ENCODE results near the gene DNAJA4.

Gene DNAJA4

GRCh38 chr15:78315686-78316282, 51.4 kb downstream of the DNAJA4 start:
- no peak for DNase-seq (ENCODE audit: low read depth)

GRCh38 chr15:78316283-78317083, 52.1 kb downstream of the DNAJA4 start:
- no peak for DNase-seq (ENCODE audit: low read depth)

GRCh38 chr15:78317145-78317836, 52.9 kb downstream of the DNAJA4 start:
- DNase-seq (ENCODE audit: low read depth): no peak

GRCh38 chr15:78319588-78319987, 55.2 kb downstream of the DNAJA4 start:
- no peak for DNase-seq (ENCODE audit: low read depth)

GRCh38 chr15:78320183-78320582, 55.8 kb downstream of the DNAJA4 start:
- no peak for DNase-seq (ENCODE audit: low read depth)

- DNase-seq (ENCODE audit: low read depth): no peak
Measured at GRCh38 chr15:78321041-78321570, 56.7 kb downstream of the DNAJA4 start.

GRCh38 chr15:78321786-78322185, 57.4 kb downstream of the DNAJA4 start:
- DNase-seq (ENCODE audit: low read depth): no peak

- peak; percentile 30 for DNase-seq (ENCODE audit: low read depth)
Measured at GRCh38 chr15:78322243-78322642, 57.9 kb downstream of the DNAJA4 start.

GRCh38 chr15:78322724-78323521, 58.6 kb downstream of the DNAJA4 start:
- DNase-seq (ENCODE audit: low read depth): no peak

- no peak for DNase-seq (ENCODE audit: low read depth)
Measured at GRCh38 chr15:78323693-78324092, 59.3 kb downstream of the DNAJA4 start.

GRCh38 chr15:78324144-78324543, 59.8 kb downstream of the DNAJA4 start:
- DNase-seq (ENCODE audit: low read depth): no peak

- DNase-seq (ENCODE audit: low read depth): no peak
Measured at GRCh38 chr15:78325092-78325843, 60.9 kb downstream of the DNAJA4 start.

GRCh38 chr15:78327466-78327865, 63.1 kb downstream of the DNAJA4 start:
- DNase-seq (ENCODE audit: low read depth): no peak

GRCh38 chr15:78329625-78330024, 65.3 kb downstream of the DNAJA4 start:
- DNase-seq (ENCODE audit: low read depth): no peak

Data from non-pigmented ciliary epithelial cell (primary cell).